C4-2B (cell line): Measurements from ENCODE around the gene MESP1.

Experiments
- CTCF ChIP-seq: fragments of 450-650 bp; conservative IDR thresholded peaks from 2 replicates; pipeline ENCODE4 v1.5.1; 2017; ENCODE audit warnings: mild to moderate bottlenecking
- ZFX ChIP-seq: fragments of 450-650 bp; IDR thresholded peaks from 2 replicates; pipeline ENCODE4 v1.6.1; 2017

GRCh38 chr15:89732451-89733172, 18.4 kb downstream of the MESP1 start:
- TF ChIP-seq CTCF = no peak
- no peak for TF ChIP-seq ZFX
